ENCODE measurements around the gene BNC2. TPM values are rescaled to one million over a fixed set of nuclear protein-coding genes. Genes with fewer than 3 reads are reported as not detected.
A peak's percentile ranks its signal among the peaks of the same experiment; 100 is the strongest.

Gene BNC2
- total RNA-seq, 1 donor from 2014 or later: 5.4 TPM

DNA sequence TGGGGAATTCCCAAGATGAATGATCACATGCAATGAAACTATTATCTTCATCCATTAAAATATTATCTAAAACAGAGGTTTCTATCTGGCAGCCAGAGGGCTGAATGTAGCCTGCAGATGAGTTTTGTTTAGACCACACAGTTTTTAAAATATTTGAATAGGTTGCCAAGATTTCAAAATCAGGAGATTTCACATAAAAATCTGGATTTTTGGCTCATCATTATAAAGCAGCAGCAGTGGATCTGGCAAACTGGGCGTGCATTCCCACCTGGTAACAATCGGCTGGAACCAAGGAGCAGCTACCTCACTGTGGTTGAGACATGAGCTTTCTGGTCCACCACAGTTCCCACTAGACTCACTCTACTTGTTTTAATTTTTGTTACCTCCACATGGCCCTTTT, 155.1 kb downstream of the BNC2 start:
- H3K27me3 Mint-ChIP-seq (ENCODE audit: low read depth): peaks cover 7% of the 10 kb centered on the region
- H3K27ac Mint-ChIP-seq (ENCODE audit: unreplicated experiment): no peak overlapping the region
- H3K9me3 Mint-ChIP-seq: no peaks in the 10 kb centered on the region
- no peak for DNase-seq (ENCODE audit: low read depth, low spot score)
- H3K4me1 Mint-ChIP-seq: peaks cover 19% of the 10 kb centered on the region
- TF ChIP-seq, protein P1, sequence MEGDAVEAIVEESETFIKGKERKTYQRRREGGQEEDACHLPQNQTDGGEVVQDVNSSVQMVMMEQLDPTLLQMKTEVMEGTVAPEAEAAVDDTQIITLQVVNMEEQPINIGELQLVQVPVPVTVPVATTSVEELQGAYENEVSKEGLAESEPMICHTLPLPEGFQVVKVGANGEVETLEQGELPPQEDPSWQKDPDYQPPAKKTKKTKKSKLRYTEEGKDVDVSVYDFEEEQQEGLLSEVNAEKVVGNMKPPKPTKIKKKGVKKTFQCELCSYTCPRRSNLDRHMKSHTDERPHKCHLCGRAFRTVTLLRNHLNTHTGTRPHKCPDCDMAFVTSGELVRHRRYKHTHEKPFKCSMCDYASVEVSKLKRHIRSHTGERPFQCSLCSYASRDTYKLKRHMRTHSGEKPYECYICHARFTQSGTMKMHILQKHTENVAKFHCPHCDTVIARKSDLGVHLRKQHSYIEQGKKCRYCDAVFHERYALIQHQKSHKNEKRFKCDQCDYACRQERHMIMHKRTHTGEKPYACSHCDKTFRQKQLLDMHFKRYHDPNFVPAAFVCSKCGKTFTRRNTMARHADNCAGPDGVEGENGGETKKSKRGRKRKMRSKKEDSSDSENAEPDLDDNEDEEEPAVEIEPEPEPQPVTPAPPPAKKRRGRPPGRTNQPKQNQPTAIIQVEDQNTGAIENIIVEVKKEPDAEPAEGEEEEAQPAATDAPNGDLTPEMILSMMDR (conservative IDR thresholded peaks at IDR 0.05): no peak
- H3K4me3 Mint-ChIP-seq: no peak overlapping the region
- H3K36me3 Mint-ChIP-seq (ENCODE audit: low read depth): no peaks in the 10 kb centered on the region

DNA sequence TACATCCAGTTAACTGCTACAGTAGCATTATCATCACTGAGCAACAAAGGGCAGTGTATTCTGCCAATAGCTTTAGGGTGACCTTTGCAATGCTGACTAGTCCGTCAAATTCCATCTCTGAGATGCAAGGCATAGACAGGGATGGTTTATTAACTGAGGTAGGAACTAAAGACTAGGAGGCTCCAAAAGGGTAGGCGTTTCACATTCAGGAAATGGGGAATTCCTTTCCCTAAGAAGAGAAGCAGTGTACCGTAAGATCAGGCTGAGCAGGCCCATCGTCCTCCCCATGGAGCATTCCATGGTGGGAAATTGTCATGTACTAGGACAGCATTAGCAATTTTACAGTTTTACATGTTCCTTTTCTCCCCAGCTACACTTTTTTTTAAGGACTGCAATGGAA, 157.7 kb downstream of the BNC2 start:
- DNase-seq (ENCODE audit: low read depth, low spot score): no peak
- Mint-ChIP-seq H3K9me3 (no peaks in the 10 kb centered on the region), H3K27ac (ENCODE audit: unreplicated experiment) (no peak overlapping the region), H3K4me3 (no peak overlapping the region), H3K36me3 (ENCODE audit: low read depth) (no peaks in the 10 kb centered on the region), H3K4me1 (peaks cover 42% of the 10 kb centered on the region), H3K27me3 (ENCODE audit: low read depth) (peaks cover 5% of the 10 kb centered on the region)
- TF ChIP-seq, protein P1 (conservative IDR thresholded peaks at IDR 0.05): no peak

DNA sequence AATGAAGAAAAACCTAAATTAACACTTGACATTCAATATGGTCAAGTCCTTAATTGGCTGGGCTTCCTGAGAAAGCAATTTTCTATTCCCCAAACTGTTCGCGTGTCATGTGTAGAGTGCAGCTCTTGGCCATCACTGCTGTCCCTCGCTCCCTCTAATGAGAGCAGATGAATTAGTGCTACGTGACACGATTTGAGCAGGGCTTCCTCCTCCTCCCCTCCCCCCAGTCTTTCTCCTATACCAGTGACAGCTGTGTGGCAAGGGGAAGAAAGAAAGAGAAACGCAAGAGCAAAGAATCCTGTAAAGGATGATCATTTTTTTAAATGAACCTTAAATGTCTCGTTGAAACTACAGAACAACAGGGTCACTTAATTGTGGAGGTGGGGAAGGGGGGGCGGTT, 159.6 kb downstream of the BNC2 start:
- Mint-ChIP-seq H3K9me3 (no peaks in the 10 kb centered on the region), H3K27me3 (ENCODE audit: low read depth) (peaks cover 12% of the 10 kb centered on the region), H3K4me1 (peaks cover 46% of the 10 kb centered on the region), H3K36me3 (ENCODE audit: low read depth) (no peaks in the 10 kb centered on the region), H3K4me3 (peak overlapping the region; percentile 50), H3K27ac (ENCODE audit: unreplicated experiment) (no peak overlapping the region)
- DNase-seq (ENCODE audit: low read depth, low spot score): no peak
- TF ChIP-seq, protein P1 (conservative IDR thresholded peaks at IDR 0.05): no peak

DNA sequence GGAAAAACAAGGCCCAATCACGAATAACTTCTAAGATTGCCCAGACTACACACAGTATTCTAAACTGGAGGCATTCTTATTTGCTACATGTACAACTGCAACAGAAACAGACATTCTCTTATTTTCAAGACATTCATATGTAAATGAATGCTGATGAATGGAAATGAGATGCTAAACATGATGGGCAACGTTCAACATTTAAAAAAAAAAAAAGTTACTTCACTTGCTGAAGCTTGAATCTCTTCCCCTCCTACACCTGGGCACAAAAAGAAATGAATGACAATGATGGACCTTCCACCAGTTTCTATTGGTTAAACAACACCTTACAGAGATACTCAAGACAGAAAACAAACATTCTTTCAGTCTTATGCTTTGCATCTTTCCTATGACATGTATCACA, 160.5 kb downstream of the BNC2 start:
- no peak overlapping the region for H3K27ac Mint-ChIP-seq (ENCODE audit: unreplicated experiment)
- H3K4me3 Mint-ChIP-seq: peak overlapping the region; percentile 1
- H3K36me3 Mint-ChIP-seq (ENCODE audit: low read depth): no peaks in the 10 kb centered on the region
- peaks cover 18% of the 10 kb centered on the region for H3K27me3 Mint-ChIP-seq (ENCODE audit: low read depth)
- peaks cover 53% of the 10 kb centered on the region for H3K4me1 Mint-ChIP-seq
- no peaks in the 10 kb centered on the region for H3K9me3 Mint-ChIP-seq
- DNase-seq (ENCODE audit: low read depth, low spot score): no peak
- TF ChIP-seq, protein P1 (conservative IDR thresholded peaks at IDR 0.05): no peak

DNA sequence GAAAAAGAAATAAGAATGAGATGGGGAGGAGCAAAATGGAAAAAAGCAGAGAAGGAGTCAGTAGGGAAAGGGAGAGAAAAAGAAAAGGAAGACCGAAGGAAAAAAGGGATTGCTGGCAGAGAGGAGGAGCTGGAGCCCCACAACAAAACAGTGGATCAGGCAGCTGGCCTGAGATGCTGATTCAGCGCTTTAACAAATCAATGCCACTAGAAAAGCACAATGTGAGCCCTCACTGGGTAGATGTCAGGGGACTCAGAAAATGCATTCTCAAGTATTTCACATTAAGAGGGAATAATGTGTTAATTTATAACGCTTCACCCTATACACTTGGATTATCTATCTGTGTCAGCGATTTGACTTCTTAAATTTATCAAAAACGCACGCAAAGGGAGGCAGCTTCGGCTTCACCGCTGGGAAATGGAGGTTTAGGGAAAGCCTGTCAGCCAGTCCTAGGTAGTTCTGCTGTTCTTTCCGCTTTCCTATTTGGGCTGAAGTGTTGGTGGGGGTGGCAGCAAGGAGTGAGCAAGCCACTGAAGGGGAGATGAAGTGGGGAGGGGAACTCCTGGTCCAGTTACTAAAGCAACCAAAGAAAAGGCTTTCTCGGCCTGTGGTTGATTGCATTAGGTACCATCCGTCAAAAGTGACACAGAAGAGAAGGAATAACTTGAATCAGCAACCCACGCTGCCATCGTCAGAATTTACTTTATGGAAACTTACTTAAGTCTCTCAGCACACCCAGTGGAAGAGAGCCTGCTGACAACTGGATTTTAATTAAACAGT, 161.6 kb downstream of the BNC2 start:
- Mint-ChIP-seq H3K27ac (ENCODE audit: unreplicated experiment) (no peak overlapping the region), H3K4me1 (peaks cover 57% of the 10 kb centered on the region), H3K4me3 (peak overlapping the region; percentile 53), H3K27me3 (ENCODE audit: low read depth) (peaks cover 29% of the 10 kb centered on the region), H3K36me3 (ENCODE audit: low read depth) (no peaks in the 10 kb centered on the region), H3K9me3 (no peaks in the 10 kb centered on the region)
- no peak for DNase-seq (ENCODE audit: low read depth, low spot score)
- TF ChIP-seq, protein P1 (conservative IDR thresholded peaks at IDR 0.05): no peak
